Neural cell (in vitro differentiated cells): ENCODE results near the gene SH3TC1. TPM values are rescaled to one million over a fixed set of nuclear protein-coding genes. Genes with fewer than 3 reads are reported as not detected.
A peak's percentile ranks its signal among the peaks of the same experiment; 100 is the strongest.

Source experiments
- H2AFZ ChIP-seq: fragments of 200-600, 300-800 bp; sonication (generic), shearing (Covaris generic); 2 replicates; pipeline ENCODE4 v1.6.0; 2014; ENCODE audit warnings: low read depth, mild to moderate bottlenecking, antibody characterized with exemption, low read length, moderate library complexity
- H3F3A ChIP-seq: fragments of 200-600 bp; shearing (Covaris generic); 2 replicates; pipeline ENCODE4 v1.6.1; 2016; ENCODE audit warnings: mild to moderate bottlenecking, moderate library complexity, mixed read lengths, antibody characterized with exemption, low read length; ENCODE audit not compliant: insufficient read depth, poor library complexity, severe bottlenecking
- H3K27ac ChIP-seq: fragments of 200-600, 300-800 bp; sonication (generic), shearing (Covaris generic); 2 replicates; pipeline ENCODE4 v1.5.1; 2014; ENCODE audit warnings: mild to moderate bottlenecking, low read length, moderate library complexity
- H3K27me3 ChIP-seq: fragments of 300-800, 200-600 bp; sonication (generic), shearing (Covaris generic); 2 replicates; pipeline ENCODE4 v1.6.0; 2014; ENCODE audit warnings: mild to moderate bottlenecking, low read depth, low read length, moderate library complexity; ENCODE audit not compliant: insufficient read depth
- H3K36me3 ChIP-seq: fragments of 300-800, 200-600 bp; sonication (generic), shearing (Covaris generic); 2 replicates; pipeline ENCODE4 v1.5.1; 2014; ENCODE audit warnings: mild to moderate bottlenecking, antibody characterized with exemption, low read length, moderate library complexity; ENCODE audit not compliant: insufficient read depth
- H3K4me2 ChIP-seq: fragments of 300-800, 200-600 bp; sonication (generic), shearing (Covaris generic); 2 replicates; pipeline ENCODE4 v1.6.0; 2014; ENCODE audit warnings: mild to moderate bottlenecking, low read length
- H3K4me3 ChIP-seq: fragments of 300-800, 200-600 bp; sonication (generic), shearing (Covaris generic); 2 replicates; pipeline ENCODE4 v1.5.1; 2014; ENCODE audit warnings: mild to moderate bottlenecking, low read length, moderate library complexity
- H3K79me2 ChIP-seq: fragments of 200-600 bp; shearing (Covaris generic); replicated peaks from 2 replicates; pipeline ENCODE4 v1.6.0; 2014; ENCODE audit warnings: mild to moderate bottlenecking, low read length, moderate library complexity; ENCODE audit not compliant: insufficient read depth
- H3K9ac ChIP-seq: fragments of 300-800, 200-600 bp; sonication (generic), shearing (Covaris generic); 2 replicates; pipeline ENCODE4 v1.6.1; 2016; ENCODE audit warnings: mild to moderate bottlenecking, low read length, mixed read lengths
- H3K9me2 ChIP-seq: fragments of 200-600 bp; shearing (Covaris generic); 2 replicates; pipeline ENCODE4 v1.6.1; 2016; ENCODE audit warnings: mild to moderate bottlenecking, low read length, mixed read lengths; ENCODE audit not compliant: insufficient read depth
- H3K9me3 ChIP-seq: fragments of 200-600, 300-800 bp; sonication (generic), shearing (Covaris generic); 2 replicates; pipeline ENCODE4 v1.6.1; 2016; ENCODE audit warnings: mild to moderate bottlenecking, mixed run types, low read length, moderate library complexity, mixed read lengths
- H4K20me1 ChIP-seq: fragments of 200-600 bp; shearing (Covaris generic); 2 replicates; pipeline ENCODE4 v1.6.1; 2016; ENCODE audit warnings: mild to moderate bottlenecking, mixed run types; ENCODE audit not compliant: insufficient read depth
- EP300 ChIP-seq: fragments of 450-650 bp; conservative IDR thresholded peaks from 2 replicates; pipeline ENCODE4 v1.6.1; 2014; ENCODE audit warnings: antibody characterized with exemption, mild to moderate bottlenecking, moderate library complexity; ENCODE audit not compliant: poor library complexity, severe bottlenecking
- EZH2 ChIP-seq: fragments of 200-600, 300-800 bp; shearing (Covaris generic), sonication (generic); IDR thresholded peaks from 2 replicates; pipeline ENCODE4 v1.6.1; 2014; ENCODE audit warnings: antibody characterized with exemption, low read length, borderline replicate concordance, mild to moderate bottlenecking; ENCODE audit not compliant: insufficient read depth, poor library complexity, severe bottlenecking
- MXI1 ChIP-seq: fragments of 450-650 bp; conservative IDR thresholded peaks from 2 replicates; pipeline ENCODE4 v1.6.1; 2014; ENCODE audit warnings: antibody characterized with exemption, mild to moderate bottlenecking; ENCODE audit not compliant: poor library complexity, severe bottlenecking
- POLR2AphosphoS5 ChIP-seq: IDR thresholded peaks from 2 replicates; pipeline ENCODE4 v1.6.1; 2012
- RAD21 ChIP-seq: fragments of 450-650 bp; conservative IDR thresholded peaks from 2 replicates; pipeline ENCODE4 v1.6.1; 2014; ENCODE audit warnings: antibody characterized with exemption, mild to moderate bottlenecking, moderate library complexity
- REST ChIP-seq: IDR thresholded peaks from 2 replicates; pipeline ENCODE4 v1.6.1; 2012; ENCODE audit warnings: borderline replicate concordance
- SMC3 ChIP-seq: fragments of 450-650 bp; conservative IDR thresholded peaks from 2 replicates; pipeline ENCODE4 v1.6.1; 2014; ENCODE audit warnings: antibody characterized with exemption, mild to moderate bottlenecking, moderate library complexity; ENCODE audit not compliant: poor library complexity
- TAF1 ChIP-seq: IDR thresholded peaks from 2 replicates; pipeline ENCODE4 v1.6.1; 2012; ENCODE audit warnings: low read depth
- polyA plus RNA-seq: library from polyadenylated mRNA; depleted of rRNA; stranded (reverse); fragments of >200 nt; gene quantifications from 2 replicates; pipeline ENCODE4 v1.2.3, GENCODE V29; 2014
- TF ChIP-seq, protein P1 (sequence below): fragments of 450-650 bp; IDR thresholded peaks from 2 replicates; pipeline ENCODE4 v1.5.1; 2014; ENCODE audit warnings: antibody characterized with exemption, mild to moderate bottlenecking, moderate library complexity; ENCODE audit not compliant: poor library complexity, severe bottlenecking

The SH3TC1 gene
- polyA plus RNA-seq, 1 donor from 2014 or later = not detected

DNA sequence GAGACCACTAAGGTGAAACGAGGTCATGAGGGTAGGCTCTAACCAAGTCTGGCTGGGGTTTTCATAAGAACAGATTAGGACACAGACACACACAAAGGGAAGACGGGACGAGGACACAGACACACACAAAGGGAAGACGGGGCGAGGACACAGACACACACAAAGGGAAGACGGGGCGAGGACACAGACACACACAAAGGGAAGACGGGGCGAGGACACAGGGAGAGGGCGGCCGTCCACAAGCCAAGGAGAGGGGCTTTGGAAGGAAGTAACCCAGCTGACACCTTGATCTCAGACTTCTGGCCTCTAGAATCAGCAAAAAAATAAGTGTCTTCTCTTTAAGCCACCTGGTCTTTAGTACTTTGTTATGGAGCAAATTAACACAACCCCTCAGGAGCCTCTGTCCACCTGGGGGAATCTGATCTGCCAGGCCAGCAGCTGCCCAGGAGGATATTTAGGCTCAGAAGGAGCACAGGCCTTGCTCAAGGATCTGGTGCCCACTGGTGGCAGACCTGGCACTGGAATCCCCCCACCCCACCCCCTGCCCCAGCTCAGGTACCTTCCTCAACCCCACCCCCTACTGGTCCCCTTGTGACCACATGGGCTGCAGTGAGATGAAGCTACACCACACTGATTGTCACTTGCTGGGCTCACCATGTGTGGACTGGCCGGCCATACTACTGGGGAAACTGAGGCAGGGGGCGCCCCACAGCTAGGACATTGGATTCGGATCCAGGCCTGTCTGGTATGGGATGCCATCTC lies 43.2 kb upstream of the SH3TC1 start:
- TF ChIP-seq MXI1 (no peak), EP300 (no peak), SMC3 (no peak), TAF1 (no peak), EZH2 (no peak)
- Histone ChIP-seq H3F3A (no peaks in the 10 kb centered on the region), H3K27ac (no peak overlapping the region), H3K79me2 (no peaks in the 10 kb centered on the region), H3K4me3 (no peak overlapping the region), H3K9me3 (no peaks in the 10 kb centered on the region), H3K9ac (no peak overlapping the region), H2AFZ (no peak overlapping the region), H3K36me3 (no peaks in the 10 kb centered on the region), H3K4me2 (no peak overlapping the region), H3K27me3 (peaks cover 21% of the 10 kb centered on the region), H3K9me2 (no peaks in the 10 kb centered on the region), H4K20me1 (no peaks in the 10 kb centered on the region)

DNA sequence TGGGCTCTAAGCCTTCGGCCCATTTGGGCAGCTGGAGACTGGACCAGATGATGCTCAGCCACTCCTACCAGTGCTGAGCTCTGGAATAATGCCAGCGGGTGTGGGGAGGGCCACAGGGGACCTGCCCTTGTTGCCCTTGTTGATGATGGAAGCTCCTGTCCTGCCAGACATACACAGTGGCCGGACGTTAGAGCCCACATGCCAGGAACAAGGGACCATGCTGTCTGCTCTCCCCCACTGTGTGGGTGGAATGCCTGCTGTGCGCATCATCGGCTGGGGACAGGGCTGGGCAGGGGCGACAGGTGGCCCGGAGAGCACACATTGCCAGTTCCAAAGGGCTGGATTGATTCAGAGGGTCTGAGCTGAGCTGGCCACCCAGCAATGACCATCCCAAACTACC lies 42.5 kb upstream of the SH3TC1 start:
- no peaks in the 10 kb centered on the region for H3K9me2 ChIP-seq
- no peaks in the 10 kb centered on the region for H3K9me3 ChIP-seq
- H3K27ac ChIP-seq = no peak overlapping the region
- no peak overlapping the region for H3K4me2 ChIP-seq
- peaks cover 21% of the 10 kb centered on the region for H3K27me3 ChIP-seq
- no peaks in the 10 kb centered on the region for H4K20me1 ChIP-seq
- H2AFZ ChIP-seq = no peak overlapping the region
- no peaks in the 10 kb centered on the region for H3F3A ChIP-seq
- no peaks in the 10 kb centered on the region for H3K36me3 ChIP-seq
- H3K79me2 ChIP-seq = no peaks in the 10 kb centered on the region
- no peak for TF ChIP-seq TAF1
- TF ChIP-seq EP300 = no peak
- no peak for TF ChIP-seq SMC3
- no peak for TF ChIP-seq REST
- no peak for TF ChIP-seq POLR2AphosphoS5
- TF ChIP-seq MXI1 = no peak
- TF ChIP-seq, protein P1, sequence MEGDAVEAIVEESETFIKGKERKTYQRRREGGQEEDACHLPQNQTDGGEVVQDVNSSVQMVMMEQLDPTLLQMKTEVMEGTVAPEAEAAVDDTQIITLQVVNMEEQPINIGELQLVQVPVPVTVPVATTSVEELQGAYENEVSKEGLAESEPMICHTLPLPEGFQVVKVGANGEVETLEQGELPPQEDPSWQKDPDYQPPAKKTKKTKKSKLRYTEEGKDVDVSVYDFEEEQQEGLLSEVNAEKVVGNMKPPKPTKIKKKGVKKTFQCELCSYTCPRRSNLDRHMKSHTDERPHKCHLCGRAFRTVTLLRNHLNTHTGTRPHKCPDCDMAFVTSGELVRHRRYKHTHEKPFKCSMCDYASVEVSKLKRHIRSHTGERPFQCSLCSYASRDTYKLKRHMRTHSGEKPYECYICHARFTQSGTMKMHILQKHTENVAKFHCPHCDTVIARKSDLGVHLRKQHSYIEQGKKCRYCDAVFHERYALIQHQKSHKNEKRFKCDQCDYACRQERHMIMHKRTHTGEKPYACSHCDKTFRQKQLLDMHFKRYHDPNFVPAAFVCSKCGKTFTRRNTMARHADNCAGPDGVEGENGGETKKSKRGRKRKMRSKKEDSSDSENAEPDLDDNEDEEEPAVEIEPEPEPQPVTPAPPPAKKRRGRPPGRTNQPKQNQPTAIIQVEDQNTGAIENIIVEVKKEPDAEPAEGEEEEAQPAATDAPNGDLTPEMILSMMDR = no peak
- TF ChIP-seq RAD21 = no peak
- TF ChIP-seq EZH2 = no peak
- H3K9ac ChIP-seq = no peak overlapping the region
- peak overlapping the region; percentile 96 for H3K4me3 ChIP-seq
